ENCODE measurements around the gene COMMD1.
A peak's percentile ranks its signal among the peaks of the same experiment; 100 is the strongest.

COMMD1 gene

DNA sequence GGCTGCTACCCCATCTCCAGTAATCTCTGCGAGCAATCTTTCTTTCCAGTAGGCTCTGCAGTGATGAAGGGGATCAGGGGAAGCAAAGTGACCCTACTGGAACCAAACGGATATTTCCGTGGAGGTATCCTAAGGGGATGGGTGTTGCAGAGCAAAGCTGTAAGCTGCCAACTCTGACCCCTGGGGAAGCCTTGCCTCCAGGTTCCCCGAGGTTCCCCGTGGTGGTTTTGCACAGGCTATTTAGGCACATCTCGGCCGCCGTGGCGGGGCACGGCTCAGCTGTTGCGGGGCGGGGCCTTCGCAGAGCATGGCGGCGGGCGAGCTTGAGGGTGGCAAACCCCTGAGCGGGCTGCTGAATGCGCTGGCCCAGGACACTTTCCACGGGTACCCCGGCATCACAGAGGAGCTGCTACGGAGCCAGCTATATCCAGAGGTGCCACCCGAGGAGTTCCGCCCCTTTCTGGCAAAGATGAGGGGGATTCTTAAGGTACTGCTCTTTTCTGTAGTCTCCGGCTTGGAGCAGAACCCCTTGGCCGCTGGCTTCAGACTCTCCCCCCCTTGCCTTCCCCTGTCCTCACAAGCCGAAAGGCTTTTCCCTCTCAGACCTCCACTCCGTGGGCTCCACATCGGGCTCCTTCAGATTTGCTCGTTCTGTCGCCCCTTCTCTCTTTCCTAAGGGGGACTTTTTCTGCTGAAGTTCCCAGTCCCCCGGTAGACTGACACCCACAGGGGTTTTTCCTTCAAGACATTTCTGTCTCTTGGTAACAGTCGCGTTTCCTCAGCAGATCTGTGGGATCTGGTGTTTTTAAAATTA is at the start of gene COMMD1 (continued):
- TF ChIP-seq, protein P1, sequence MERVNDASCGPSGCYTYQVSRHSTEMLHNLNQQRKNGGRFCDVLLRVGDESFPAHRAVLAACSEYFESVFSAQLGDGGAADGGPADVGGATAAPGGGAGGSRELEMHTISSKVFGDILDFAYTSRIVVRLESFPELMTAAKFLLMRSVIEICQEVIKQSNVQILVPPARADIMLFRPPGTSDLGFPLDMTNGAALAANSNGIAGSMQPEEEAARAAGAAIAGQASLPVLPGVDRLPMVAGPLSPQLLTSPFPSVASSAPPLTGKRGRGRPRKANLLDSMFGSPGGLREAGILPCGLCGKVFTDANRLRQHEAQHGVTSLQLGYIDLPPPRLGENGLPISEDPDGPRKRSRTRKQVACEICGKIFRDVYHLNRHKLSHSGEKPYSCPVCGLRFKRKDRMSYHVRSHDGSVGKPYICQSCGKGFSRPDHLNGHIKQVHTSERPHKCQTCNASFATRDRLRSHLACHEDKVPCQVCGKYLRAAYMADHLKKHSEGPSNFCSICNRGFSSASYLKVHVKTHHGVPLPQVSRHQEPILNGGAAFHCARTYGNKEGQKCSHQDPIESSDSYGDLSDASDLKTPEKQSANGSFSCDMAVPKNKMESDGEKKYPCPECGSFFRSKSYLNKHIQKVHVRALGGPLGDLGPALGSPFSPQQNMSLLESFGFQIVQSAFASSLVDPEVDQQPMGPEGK (tag by site-specific recombination; IDR thresholded peaks at IDR 0.05): peak; percentile 48
- peak; percentile 59; the same call in 1 of the 2 replicates for TF ChIP-seq ZXDB (tag by site-specific recombination; IDR thresholded peaks at IDR 0.05)
- TF ChIP-seq ZNF677 (tag by site-specific recombination; IDR thresholded peaks at IDR 0.05): no peak
- TF ChIP-seq KLF8 (tag by site-specific recombination; IDR thresholded peaks at IDR 0.05): 0 out of 2 replicates have a peak, but pooled peaks have one; percentile 24
- no peak for TF ChIP-seq ZNF654 (tag by site-specific recombination; IDR thresholded peaks at IDR 0.05; ENCODE audit: low read depth)
- TF ChIP-seq ZNF24 (tag by site-specific recombination; IDR thresholded peaks at IDR 0.05): no peak
- TF ChIP-seq, protein P2, sequence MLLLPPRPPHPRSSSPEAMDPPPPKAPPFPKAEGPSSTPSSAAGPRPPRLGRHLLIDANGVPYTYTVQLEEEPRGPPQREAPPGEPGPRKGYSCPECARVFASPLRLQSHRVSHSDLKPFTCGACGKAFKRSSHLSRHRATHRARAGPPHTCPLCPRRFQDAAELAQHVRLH (tag by site-specific recombination; IDR thresholded peaks at IDR 0.05): no peak
- no peak for TF ChIP-seq ZNF558 (tag by site-specific recombination; IDR thresholded peaks at IDR 0.05)
- TF ChIP-seq ZNF266 (tag by site-specific recombination; IDR thresholded peaks at IDR 0.05; ENCODE audit: low read depth): no peak
- TF ChIP-seq, protein P3, sequence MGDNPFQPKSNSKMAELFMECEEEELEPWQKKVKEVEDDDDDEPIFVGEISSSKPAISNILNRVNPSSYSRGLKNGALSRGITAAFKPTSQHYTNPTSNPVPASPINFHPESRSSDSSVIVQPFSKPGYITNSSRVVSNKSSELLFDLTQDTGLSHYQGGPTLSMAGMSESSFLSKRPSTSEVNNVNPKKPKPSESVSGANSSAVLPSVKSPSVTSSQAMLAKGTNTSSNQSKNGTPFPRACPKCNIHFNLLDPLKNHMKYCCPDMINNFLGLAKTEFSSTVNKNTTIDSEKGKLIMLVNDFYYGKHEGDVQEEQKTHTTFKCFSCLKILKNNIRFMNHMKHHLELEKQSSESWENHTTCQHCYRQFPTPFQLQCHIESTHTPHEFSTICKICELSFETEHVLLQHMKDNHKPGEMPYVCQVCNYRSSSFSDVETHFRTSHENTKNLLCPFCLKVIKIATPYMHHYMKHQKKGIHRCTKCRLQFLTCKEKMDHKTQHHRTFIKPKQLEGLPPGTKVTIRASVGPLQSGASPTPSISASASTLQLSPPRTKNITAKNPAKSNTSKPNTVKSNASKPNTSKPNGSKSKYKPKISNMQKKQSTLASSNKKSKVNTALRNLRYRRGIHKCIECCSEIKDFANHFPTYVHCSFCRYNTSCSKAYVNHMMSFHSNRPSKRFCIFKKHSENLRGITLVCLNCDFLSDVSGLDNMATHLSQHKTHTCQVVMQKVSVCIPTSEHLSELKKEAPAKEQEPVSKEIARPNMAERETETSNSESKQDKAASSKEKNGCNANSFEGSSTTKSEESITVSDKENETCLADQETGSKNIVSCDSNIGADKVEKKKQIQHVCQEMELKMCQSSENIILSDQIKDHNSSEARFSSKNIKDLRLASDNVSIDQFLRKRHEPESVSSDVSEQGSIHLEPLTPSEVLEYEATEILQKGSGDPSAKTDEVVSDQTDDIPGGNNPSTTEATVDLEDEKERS (tag by site-specific recombination; IDR thresholded peaks at IDR 0.05): no peak
- 0 out of 2 replicates have a peak, but pooled peaks have one; percentile 15 for TF ChIP-seq ZNF341 (tag by site-specific recombination; IDR thresholded peaks at IDR 0.05; ENCODE audit: low read depth)
- TF ChIP-seq, protein P4, sequence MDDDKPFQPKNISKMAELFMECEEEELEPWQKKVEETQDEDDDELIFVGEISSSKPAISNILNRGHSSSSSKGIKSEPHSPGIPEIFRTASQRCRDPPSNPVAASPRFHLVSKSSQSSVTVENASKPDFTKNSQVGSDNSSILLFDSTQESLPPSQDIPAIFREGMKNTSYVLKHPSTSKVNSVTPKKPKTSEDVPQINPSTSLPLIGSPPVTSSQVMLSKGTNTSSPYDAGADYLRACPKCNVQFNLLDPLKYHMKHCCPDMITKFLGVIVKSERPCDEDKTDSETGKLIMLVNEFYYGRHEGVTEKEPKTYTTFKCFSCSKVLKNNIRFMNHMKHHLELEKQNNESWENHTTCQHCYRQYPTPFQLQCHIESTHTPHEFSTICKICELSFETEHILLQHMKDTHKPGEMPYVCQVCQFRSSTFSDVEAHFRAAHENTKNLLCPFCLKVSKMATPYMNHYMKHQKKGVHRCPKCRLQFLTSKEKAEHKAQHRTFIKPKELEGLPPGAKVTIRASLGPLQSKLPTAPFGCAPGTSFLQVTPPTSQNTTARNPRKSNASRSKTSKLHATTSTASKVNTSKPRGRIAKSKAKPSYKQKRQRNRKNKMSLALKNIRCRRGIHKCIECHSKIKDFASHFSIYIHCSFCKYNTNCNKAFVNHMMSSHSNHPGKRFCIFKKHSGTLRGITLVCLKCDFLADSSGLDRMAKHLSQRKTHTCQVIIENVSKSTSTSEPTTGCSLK (tag by site-specific recombination; IDR thresholded peaks at IDR 0.05): no peak
- no peak for TF ChIP-seq ZBTB21 (tag by site-specific recombination; IDR thresholded peaks at IDR 0.05)
- no peak for TF ChIP-seq ZNF837 (tag by site-specific recombination; IDR thresholded peaks at IDR 0.05)
- no peak for TF ChIP-seq ZNF16 (tag by site-specific recombination; IDR thresholded peaks at IDR 0.05; ENCODE audit: low read depth)
- TF ChIP-seq ZNF274 (IDR thresholded peaks at IDR 0.05; ENCODE audit: low read length): no peak
- no peak for TF ChIP-seq ZNF274 (tag by site-specific recombination; IDR thresholded peaks at IDR 0.05; ENCODE audit: borderline replicate concordance)
- no peak for TF ChIP-seq ZNF214 (tag by site-specific recombination; IDR thresholded peaks at IDR 0.05; ENCODE audit: borderline replicate concordance)
- TF ChIP-seq, protein P5, sequence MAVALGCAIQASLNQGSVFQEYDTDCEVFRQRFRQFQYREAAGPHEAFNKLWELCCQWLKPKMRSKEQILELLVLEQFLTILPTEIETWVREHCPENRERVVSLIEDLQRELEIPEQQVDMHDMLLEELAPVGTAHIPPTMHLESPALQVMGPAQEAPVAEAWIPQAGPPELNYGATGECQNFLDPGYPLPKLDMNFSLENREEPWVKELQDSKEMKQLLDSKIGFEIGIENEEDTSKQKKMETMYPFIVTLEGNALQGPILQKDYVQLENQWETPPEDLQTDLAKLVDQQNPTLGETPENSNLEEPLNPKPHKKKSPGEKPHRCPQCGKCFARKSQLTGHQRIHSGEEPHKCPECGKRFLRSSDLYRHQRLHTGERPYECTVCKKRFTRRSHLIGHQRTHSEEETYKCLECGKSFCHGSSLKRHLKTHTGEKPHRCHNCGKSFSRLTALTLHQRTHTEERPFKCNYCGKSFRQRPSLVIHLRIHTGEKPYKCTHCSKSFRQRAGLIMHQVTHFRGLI (tag by site-specific recombination; IDR thresholded peaks at IDR 0.05): no peak
- TF ChIP-seq SALL2 (tag by site-specific recombination; IDR thresholded peaks at IDR 0.05; ENCODE audit: borderline replicate concordance): no peak
- TF ChIP-seq ZNF202 (tag by site-specific recombination; IDR thresholded peaks at IDR 0.05; ENCODE audit: borderline replicate concordance): no peak
- TF ChIP-seq ZFHX2 (tag by site-specific recombination; conservative IDR thresholded peaks at IDR 0.05): no peak
- TF ChIP-seq ZNF114 (tag by site-specific recombination; IDR thresholded peaks at IDR 0.05): no peak
- no peak for TF ChIP-seq ZNF404 (tag by site-specific recombination; IDR thresholded peaks at IDR 0.05)
- no peak for TF ChIP-seq ZFP3 (tag by site-specific recombination; IDR thresholded peaks at IDR 0.05; ENCODE audit: low read depth)
- TF ChIP-seq ZSCAN30 (tag by site-specific recombination; IDR thresholded peaks at IDR 0.05): 0 out of 2 replicates have a peak, but pooled peaks have one; percentile 57
- peak; percentile 75 for TF ChIP-seq YY2 (tag by site-specific recombination; IDR thresholded peaks at IDR 0.05)
- TF ChIP-seq ZBTB1 (tag by site-specific recombination; IDR thresholded peaks at IDR 0.05): no peak
- no peak for TF ChIP-seq RBAK (tag by site-specific recombination; IDR thresholded peaks at IDR 0.05)
- TF ChIP-seq ZNF473 (tag by site-specific recombination; IDR thresholded peaks at IDR 0.05): no peak
- TF ChIP-seq ZNF423 (tag by site-specific recombination; IDR thresholded peaks at IDR 0.05): no peak
- TF ChIP-seq PRDM1 (tag by site-specific recombination; IDR thresholded peaks at IDR 0.05): no peak
